Liver (tissue), 9 donors: ENCODE results near the gene BMP7. TPM values are rescaled to one million over a fixed set of nuclear protein-coding genes. Genes with fewer than 3 reads are reported as not detected.

Experiments used
- DNase-seq: peaks from one replicate; pipeline ENCODE4 v3.0.0-alpha.2; 2017; ENCODE audit warnings: low spot score
- H3K27ac ChIP-seq, 2 donors: one replicate each; pipeline ENCODE4 v1.7.0; 2013; ENCODE audit warnings: inconsistent platforms in 2 of 2, low read length in 2 of 2, control low read depth in 1 of 2, low read depth in 1 of 2, mild to moderate bottlenecking in 1 of 2
- H3K27me3 ChIP-seq, 4 donors: one replicate each; pipeline versions ENCODE4 v1.6.1 to v1.7.0; 2013; ENCODE audit warnings: low read length in 3 of 4, inconsistent platforms in 1 of 4, mild to moderate bottlenecking in 1 of 4, moderate library complexity in 1 of 4; ENCODE audit not compliant: control insufficient read depth in 4 of 4, insufficient read depth in 4 of 4
- H3K36me3 ChIP-seq, 4 donors: one replicate each; pipeline versions ENCODE4 v1.6.1 to v1.7.0; 2013; ENCODE audit warnings: low read length in 3 of 4, mild to moderate bottlenecking in 3 of 4, low read depth in 1 of 4, moderate library complexity in 1 of 4; ENCODE audit not compliant: control insufficient read depth in 4 of 4, insufficient read depth in 3 of 4
- H3K4me1 ChIP-seq, 4 donors: one replicate each; pipeline versions ENCODE4 v1.6.1 to v1.7.0; 2013; ENCODE audit warnings: low read length in 3 of 4, mild to moderate bottlenecking in 3 of 4, moderate library complexity in 1 of 4; ENCODE audit not compliant: control insufficient read depth in 4 of 4, insufficient read depth in 4 of 4
- H3K4me3 ChIP-seq, 3 donors: one replicate each; pipeline versions ENCODE4 v1.6.1 to v1.7.0; 2013; ENCODE audit warnings: low read length in 3 of 3, control low read depth in 1 of 3, low read depth in 1 of 3, mild to moderate bottlenecking in 1 of 3
- H3K9ac ChIP-seq, 2 donors: one replicate each; pipeline ENCODE4 v1.7.0; 2013; ENCODE audit warnings: low read length in 2 of 2, mild to moderate bottlenecking in 2 of 2, moderate library complexity in 2 of 2, control low read depth in 1 of 2, low read depth in 1 of 2
- H3K9me3 ChIP-seq, 4 donors: one replicate each; pipeline versions ENCODE4 v1.6.1 to v1.7.0; 2013; ENCODE audit warnings: low read length in 3 of 4; ENCODE audit not compliant: control insufficient read depth in 4 of 4
- EGR1 ChIP-seq, 2 donors: IDR thresholded peaks; 2 replicates each; pipeline ENCODE4 v1.6.1; 2016 to 2018; ENCODE audit warnings: antibody characterized with exemption in 2 of 2, low read depth in 2 of 2
- FOXA1 ChIP-seq: IDR thresholded peaks from 2 replicates; pipeline ENCODE4 v1.6.1; 2016; ENCODE audit warnings: antibody characterized with exemption
- FOXA2 ChIP-seq: IDR thresholded peaks from 2 replicates; pipeline ENCODE4 v1.6.1; 2016; ENCODE audit warnings: antibody characterized with exemption
- GABPA ChIP-seq, 2 donors: IDR thresholded peaks in 1 of 2; conservative IDR thresholded peaks in 1 of 2; 2 replicates each; pipeline ENCODE4 v1.6.1; 2016; ENCODE audit warnings: antibody characterized with exemption in 2 of 2, mild to moderate bottlenecking in 1 of 2, moderate library complexity in 1 of 2
- HNF4A ChIP-seq, 2 donors: conservative IDR thresholded peaks; 2 replicates each; pipeline ENCODE4 v1.6.1; 2016; ENCODE audit warnings: antibody characterized with exemption in 2 of 2, mild to moderate bottlenecking in 2 of 2
- HNF4G ChIP-seq: IDR thresholded peaks from 2 replicates; pipeline ENCODE4 v1.6.1; 2016; ENCODE audit warnings: antibody characterized with exemption
- JUND ChIP-seq, 2 donors: IDR thresholded peaks; 2 replicates each; pipeline ENCODE4 v1.6.1; 2016; ENCODE audit warnings: antibody characterized with exemption in 2 of 2
- NR2F2 ChIP-seq: IDR thresholded peaks from 2 replicates; pipeline ENCODE4 v1.6.1; 2016; ENCODE audit warnings: antibody characterized with exemption
- RAD21 ChIP-seq, 2 donors: IDR thresholded peaks; 2 replicates each; pipeline ENCODE4 v1.6.1; 2016; ENCODE audit warnings: antibody characterized with exemption in 2 of 2, mild to moderate bottlenecking in 2 of 2
- RXRA ChIP-seq, 2 donors: IDR thresholded peaks; 2 replicates each; pipeline ENCODE4 v1.6.1; 2017 to 2018; ENCODE audit warnings: antibody characterized with exemption in 2 of 2, mild to moderate bottlenecking in 1 of 2
- SP1 ChIP-seq: IDR thresholded peaks from 2 replicates; pipeline ENCODE4 v1.6.1; 2018; ENCODE audit warnings: antibody characterized with exemption, mild to moderate bottlenecking
- TAF1 ChIP-seq: conservative IDR thresholded peaks from 2 replicates; pipeline ENCODE4 v1.6.1; 2016; ENCODE audit warnings: antibody characterized with exemption, mild to moderate bottlenecking
- YY1 ChIP-seq: IDR thresholded peaks from 2 replicates; pipeline ENCODE4 v1.6.1; 2016; ENCODE audit warnings: antibody characterized with exemption, mild to moderate bottlenecking
- WGBS: extraction: QIAGEN DNeasy Blood & Tissue Kit; methylation state at CpG from one replicate; pipeline ENCODE4 v1.1.7; 2013; 5-methylcytosine and 5-hydroxymethylcytosine counted together
- polyA plus RNA-seq, 2 donors: library from polyadenylated mRNA; stranded (reverse) in 1 of 2; unstranded in 1 of 2; fragments of 200-250 nt in 1 of 2; fragments of >200 nt in 1 of 2; fragmentation: Nextera tagmentation in 1 of 2; extraction: Ambion mirVana in 1 of 2; gene quantifications; one replicate each; pipeline versions ENCODE4 v1.2.1 to v1.2.3, GENCODE V29; 2013 to 2015
- total RNA-seq, 2 donors: library from RNA; depleted of rRNA; stranded (reverse); fragments of >200 nt; gene quantifications; one replicate each; pipeline ENCODE4 v1.2.3, GENCODE V29; 2014
- TF ChIP-seq, protein P1 (sequence below): IDR thresholded peaks from 2 replicates; pipeline ENCODE4 v1.6.1; 2016; ENCODE audit warnings: antibody characterized with exemption
- TF ChIP-seq, protein P2 (sequence below): IDR thresholded peaks from 2 replicates; pipeline ENCODE4 v1.6.1; 2016; ENCODE audit warnings: antibody characterized with exemption, mild to moderate bottlenecking
- TF ChIP-seq, protein P3 (sequence below): IDR thresholded peaks from 2 replicates; pipeline ENCODE4 v1.6.1; 2016; ENCODE audit warnings: antibody characterized with exemption
- TF ChIP-seq, protein P4 (sequence below): fragments of 150-350 bp; IDR thresholded peaks from 2 replicates; pipeline ENCODE4 v1.5.1; 2017; ENCODE audit warnings: improper control_type of control experiment, low read depth, low read length; ENCODE audit not compliant: missing input control
- TF ChIP-seq, protein P5 (sequence below): IDR thresholded peaks from 2 replicates; pipeline ENCODE4 v1.6.1; 2016; ENCODE audit warnings: antibody characterized with exemption
- donor health status: healthy.
- donor health status: healthy.
- donor health status: healthy.
- donor health status: healthy.
- donor health status: healthy.

Gene BMP7
- total and polyA plus RNA-seq, 4 donors = not detected

DNA sequence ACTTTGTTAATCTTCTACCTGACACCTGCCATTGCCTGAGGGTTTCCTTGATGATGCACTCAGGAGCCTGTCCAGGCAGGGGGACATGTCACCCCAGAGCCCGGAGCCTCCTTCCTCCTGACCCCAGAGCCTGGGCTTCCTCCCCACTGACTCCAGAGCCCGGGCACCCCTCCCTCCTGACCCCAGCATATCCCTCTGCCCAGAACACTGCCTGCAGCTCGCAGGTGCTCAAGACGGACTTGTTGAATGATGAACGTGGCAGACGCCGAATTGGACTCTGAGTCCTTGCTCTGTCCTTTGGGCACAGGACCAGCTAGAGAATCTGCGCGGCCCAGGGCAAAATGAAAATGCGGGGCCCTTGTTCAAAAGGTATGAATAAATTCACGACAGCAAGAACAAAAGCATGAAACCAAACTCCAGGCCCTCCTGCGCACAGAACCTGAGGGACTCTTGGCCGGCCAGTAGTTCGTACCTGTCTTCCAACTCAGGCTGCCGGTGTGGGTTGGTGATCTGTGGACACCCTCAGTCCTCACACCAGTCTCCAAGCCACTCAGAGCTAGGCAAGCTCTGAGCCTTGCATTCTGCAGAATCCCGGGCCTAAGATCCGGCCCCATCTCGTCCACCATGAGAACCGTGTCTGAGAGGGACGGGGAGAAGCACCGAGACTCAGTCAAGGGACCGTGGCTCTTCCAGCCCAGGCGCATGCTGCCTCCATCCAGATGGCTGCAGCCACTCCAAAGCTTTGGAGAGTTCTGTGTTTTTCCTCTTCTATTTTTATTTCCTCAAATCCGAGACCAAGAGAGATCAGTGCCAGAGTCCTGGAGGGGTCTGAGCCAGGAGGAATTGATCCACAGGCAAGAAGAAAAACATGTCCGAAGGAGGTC lies 104.7 kb downstream of the BMP7 start:
- Histone ChIP-seq H3K27ac (no peak overlapping the region), H3K9me3 (no peaks in the 10 kb centered on the region), H3K27me3 (no peaks in the 10 kb centered on the region), H3K36me3 (no peaks in the 10 kb centered on the region), H3K9ac (no peak overlapping the region), H3K4me1 (no peaks in the 10 kb centered on the region), H3K4me3 (no peak overlapping the region)
- TF ChIP-seq RAD21 (IDR thresholded peaks at IDR 0.05) = no peak
- TF ChIP-seq, protein P1, sequence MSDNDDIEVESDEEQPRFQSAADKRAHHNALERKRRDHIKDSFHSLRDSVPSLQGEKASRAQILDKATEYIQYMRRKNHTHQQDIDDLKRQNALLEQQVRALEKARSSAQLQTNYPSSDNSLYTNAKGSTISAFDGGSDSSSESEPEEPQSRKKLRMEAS = no peak
- TF ChIP-seq FOXA1 = no peak
- TF ChIP-seq EGR1 (IDR thresholded peaks at IDR 0.05; ENCODE audit: low read depth in 2 of 2) = no peak
- no peak for TF ChIP-seq HNF4G
- TF ChIP-seq, protein P2, sequence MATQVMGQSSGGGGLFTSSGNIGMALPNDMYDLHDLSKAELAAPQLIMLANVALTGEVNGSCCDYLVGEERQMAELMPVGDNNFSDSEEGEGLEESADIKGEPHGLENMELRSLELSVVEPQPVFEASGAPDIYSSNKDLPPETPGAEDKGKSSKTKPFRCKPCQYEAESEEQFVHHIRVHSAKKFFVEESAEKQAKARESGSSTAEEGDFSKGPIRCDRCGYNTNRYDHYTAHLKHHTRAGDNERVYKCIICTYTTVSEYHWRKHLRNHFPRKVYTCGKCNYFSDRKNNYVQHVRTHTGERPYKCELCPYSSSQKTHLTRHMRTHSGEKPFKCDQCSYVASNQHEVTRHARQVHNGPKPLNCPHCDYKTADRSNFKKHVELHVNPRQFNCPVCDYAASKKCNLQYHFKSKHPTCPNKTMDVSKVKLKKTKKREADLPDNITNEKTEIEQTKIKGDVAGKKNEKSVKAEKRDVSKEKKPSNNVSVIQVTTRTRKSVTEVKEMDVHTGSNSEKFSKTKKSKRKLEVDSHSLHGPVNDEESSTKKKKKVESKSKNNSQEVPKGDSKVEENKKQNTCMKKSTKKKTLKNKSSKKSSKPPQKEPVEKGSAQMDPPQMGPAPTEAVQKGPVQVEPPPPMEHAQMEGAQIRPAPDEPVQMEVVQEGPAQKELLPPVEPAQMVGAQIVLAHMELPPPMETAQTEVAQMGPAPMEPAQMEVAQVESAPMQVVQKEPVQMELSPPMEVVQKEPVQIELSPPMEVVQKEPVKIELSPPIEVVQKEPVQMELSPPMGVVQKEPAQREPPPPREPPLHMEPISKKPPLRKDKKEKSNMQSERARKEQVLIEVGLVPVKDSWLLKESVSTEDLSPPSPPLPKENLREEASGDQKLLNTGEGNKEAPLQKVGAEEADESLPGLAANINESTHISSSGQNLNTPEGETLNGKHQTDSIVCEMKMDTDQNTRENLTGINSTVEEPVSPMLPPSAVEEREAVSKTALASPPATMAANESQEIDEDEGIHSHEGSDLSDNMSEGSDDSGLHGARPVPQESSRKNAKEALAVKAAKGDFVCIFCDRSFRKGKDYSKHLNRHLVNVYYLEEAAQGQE = no peak
- TF ChIP-seq SP1 = no peak
- TF ChIP-seq FOXA2 = no peak
- TF ChIP-seq, protein P3, sequence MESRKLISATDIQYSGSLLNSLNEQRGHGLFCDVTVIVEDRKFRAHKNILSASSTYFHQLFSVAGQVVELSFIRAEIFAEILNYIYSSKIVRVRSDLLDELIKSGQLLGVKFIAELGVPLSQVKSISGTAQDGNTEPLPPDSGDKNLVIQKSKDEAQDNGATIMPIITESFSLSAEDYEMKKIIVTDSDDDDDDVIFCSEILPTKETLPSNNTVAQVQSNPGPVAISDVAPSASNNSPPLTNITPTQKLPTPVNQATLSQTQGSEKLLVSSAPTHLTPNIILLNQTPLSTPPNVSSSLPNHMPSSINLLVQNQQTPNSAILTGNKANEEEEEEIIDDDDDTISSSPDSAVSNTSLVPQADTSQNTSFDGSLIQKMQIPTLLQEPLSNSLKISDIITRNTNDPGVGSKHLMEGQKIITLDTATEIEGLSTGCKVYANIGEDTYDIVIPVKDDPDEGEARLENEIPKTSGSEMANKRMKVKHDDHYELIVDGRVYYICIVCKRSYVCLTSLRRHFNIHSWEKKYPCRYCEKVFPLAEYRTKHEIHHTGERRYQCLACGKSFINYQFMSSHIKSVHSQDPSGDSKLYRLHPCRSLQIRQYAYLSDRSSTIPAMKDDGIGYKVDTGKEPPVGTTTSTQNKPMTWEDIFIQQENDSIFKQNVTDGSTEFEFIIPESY = no peak
- TF ChIP-seq, protein P4, sequence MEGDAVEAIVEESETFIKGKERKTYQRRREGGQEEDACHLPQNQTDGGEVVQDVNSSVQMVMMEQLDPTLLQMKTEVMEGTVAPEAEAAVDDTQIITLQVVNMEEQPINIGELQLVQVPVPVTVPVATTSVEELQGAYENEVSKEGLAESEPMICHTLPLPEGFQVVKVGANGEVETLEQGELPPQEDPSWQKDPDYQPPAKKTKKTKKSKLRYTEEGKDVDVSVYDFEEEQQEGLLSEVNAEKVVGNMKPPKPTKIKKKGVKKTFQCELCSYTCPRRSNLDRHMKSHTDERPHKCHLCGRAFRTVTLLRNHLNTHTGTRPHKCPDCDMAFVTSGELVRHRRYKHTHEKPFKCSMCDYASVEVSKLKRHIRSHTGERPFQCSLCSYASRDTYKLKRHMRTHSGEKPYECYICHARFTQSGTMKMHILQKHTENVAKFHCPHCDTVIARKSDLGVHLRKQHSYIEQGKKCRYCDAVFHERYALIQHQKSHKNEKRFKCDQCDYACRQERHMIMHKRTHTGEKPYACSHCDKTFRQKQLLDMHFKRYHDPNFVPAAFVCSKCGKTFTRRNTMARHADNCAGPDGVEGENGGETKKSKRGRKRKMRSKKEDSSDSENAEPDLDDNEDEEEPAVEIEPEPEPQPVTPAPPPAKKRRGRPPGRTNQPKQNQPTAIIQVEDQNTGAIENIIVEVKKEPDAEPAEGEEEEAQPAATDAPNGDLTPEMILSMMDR = no peak
- TF ChIP-seq TAF1 = no peak
- TF ChIP-seq YY1 = no peak
- TF ChIP-seq HNF4A (conservative IDR thresholded peaks at IDR 0.05) = no peak
- no peak for TF ChIP-seq RXRA (IDR thresholded peaks at IDR 0.05)
- TF ChIP-seq NR2F2 = no peak
- no peak for TF ChIP-seq JUND (IDR thresholded peaks at IDR 0.05)
- TF ChIP-seq, protein P5, sequence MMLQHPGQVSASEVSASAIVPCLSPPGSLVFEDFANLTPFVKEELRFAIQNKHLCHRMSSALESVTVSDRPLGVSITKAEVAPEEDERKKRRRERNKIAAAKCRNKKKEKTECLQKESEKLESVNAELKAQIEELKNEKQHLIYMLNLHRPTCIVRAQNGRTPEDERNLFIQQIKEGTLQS = no peak
- no peak for TF ChIP-seq GABPA (IDR thresholded peaks at IDR 0.05 in 1 of 2, conservative IDR thresholded peaks at IDR 0.05 in 1 of 2)
- no peak for DNase-seq
- 87% methylated on average over 25 of the region's 25 CpGs for WGBS
